ENCODE measurements around the gene MTUS2.

The MTUS2 gene

GRCh38 chr13:29513981-29514719 is 694.0 kb downstream of the MTUS2 start:
- H3K4me3 ChIP-seq (ENCODE audit: insufficient read depth, low read length, poor library complexity, severe bottlenecking) = no peak overlapping the region
- TF ChIP-seq EZH2phosphoT487 (conservative IDR thresholded peaks at IDR 0.05; ENCODE audit: low read length) = no peak
- TF ChIP-seq CTCF (IDR thresholded peaks at IDR 0.05; ENCODE audit: insufficient read depth, low read length, poor library complexity, severe bottlenecking) = no peak
- H2AFZ ChIP-seq (ENCODE audit: low read depth, low read length, severe bottlenecking) = no peak overlapping the region
- H3K27ac ChIP-seq (ENCODE audit: low read depth, low read length) = no peak overlapping the region
- H3K27me3 ChIP-seq (ENCODE audit: low read length) = no peaks in the 10 kb centered on the region
- H3F3A ChIP-seq (ENCODE audit: insufficient read depth) = peaks cover 8% of the 10 kb centered on the region
- H3K4me2 ChIP-seq (ENCODE audit: low read depth, low read length, poor library complexity, severe bottlenecking) = no peak overlapping the region
- H3K79me2 ChIP-seq (ENCODE audit: insufficient read depth, low read length) = no peaks in the 10 kb centered on the region
- no peaks in the 10 kb centered on the region for H3K9me3 ChIP-seq (ENCODE audit: insufficient read depth, low read length)
- H3K9ac ChIP-seq (ENCODE audit: low read length) = no peak overlapping the region
- H4K20me1 ChIP-seq (ENCODE audit: low read depth, low read length) = no peaks in the 10 kb centered on the region
- H3K36me3 ChIP-seq (ENCODE audit: low read length) = peaks cover 3% of the 10 kb centered on the region; the same call in 1 of the 2 replicates
- H3K9me2 ChIP-seq (replicated peaks; ENCODE audit: insufficient read depth, low read length) = no peaks in the 10 kb centered on the region

GRCh38 chr13:29514720-29515310 is 694.7 kb downstream of the MTUS2 start:
- no peak overlapping the region for H3K9ac ChIP-seq (ENCODE audit: low read length)
- H3K27me3 ChIP-seq (ENCODE audit: low read length) = no peaks in the 10 kb centered on the region
- no peak overlapping the region for H3K4me3 ChIP-seq (ENCODE audit: insufficient read depth, low read length, poor library complexity, severe bottlenecking)
- no peaks in the 10 kb centered on the region for H3K9me2 ChIP-seq (replicated peaks; ENCODE audit: insufficient read depth, low read length)
- no peak overlapping the region for H3K27ac ChIP-seq (ENCODE audit: low read depth, low read length)
- peaks cover 3% of the 10 kb centered on the region; the same call in 1 of the 2 replicates for H3F3A ChIP-seq (ENCODE audit: insufficient read depth)
- H3K79me2 ChIP-seq (ENCODE audit: insufficient read depth, low read length) = no peaks in the 10 kb centered on the region
- no peaks in the 10 kb centered on the region for H4K20me1 ChIP-seq (ENCODE audit: low read depth, low read length)
- H3K4me2 ChIP-seq (ENCODE audit: low read depth, low read length, poor library complexity, severe bottlenecking) = no peak overlapping the region
- no peak overlapping the region for H2AFZ ChIP-seq (ENCODE audit: low read depth, low read length, severe bottlenecking)
- TF ChIP-seq EZH2phosphoT487 (conservative IDR thresholded peaks at IDR 0.05; ENCODE audit: low read length) = no peak
- no peak for TF ChIP-seq CTCF (IDR thresholded peaks at IDR 0.05; ENCODE audit: insufficient read depth, low read length, poor library complexity, severe bottlenecking)
- peaks cover 3% of the 10 kb centered on the region; the same call in 1 of the 2 replicates for H3K36me3 ChIP-seq (ENCODE audit: low read length)
- H3K9me3 ChIP-seq (ENCODE audit: insufficient read depth, low read length) = no peaks in the 10 kb centered on the region

- H3K9ac ChIP-seq (ENCODE audit: low read length) = no peak overlapping the region
- peaks cover 3% of the 10 kb centered on the region; the same call in 1 of the 2 replicates for H3K36me3 ChIP-seq (ENCODE audit: low read length)
Measured at GRCh38 chr13:29515372-29515771, 695.2 kb downstream of the MTUS2 start.

More at GRCh38 chr13:29515372-29515771, 695.2 kb downstream of the MTUS2 start:
- no peak overlapping the region for H3K4me2 ChIP-seq (ENCODE audit: low read depth, low read length, poor library complexity, severe bottlenecking)
- H3K79me2 ChIP-seq (ENCODE audit: insufficient read depth, low read length) = no peaks in the 10 kb centered on the region
- H4K20me1 ChIP-seq (ENCODE audit: low read depth, low read length) = no peaks in the 10 kb centered on the region
- H3K27me3 ChIP-seq (ENCODE audit: low read length) = no peaks in the 10 kb centered on the region
- H3K9me3 ChIP-seq (ENCODE audit: insufficient read depth, low read length) = no peaks in the 10 kb centered on the region
- no peak overlapping the region for H3K27ac ChIP-seq (ENCODE audit: low read depth, low read length)
- no peaks in the 10 kb centered on the region for H3F3A ChIP-seq (ENCODE audit: insufficient read depth)
- H3K4me3 ChIP-seq (ENCODE audit: insufficient read depth, low read length, poor library complexity, severe bottlenecking) = no peak overlapping the region
- H2AFZ ChIP-seq (ENCODE audit: low read depth, low read length, severe bottlenecking) = no peak overlapping the region
- no peaks in the 10 kb centered on the region for H3K9me2 ChIP-seq (replicated peaks; ENCODE audit: insufficient read depth, low read length)
- no peak for TF ChIP-seq EZH2phosphoT487 (conservative IDR thresholded peaks at IDR 0.05; ENCODE audit: low read length)
- no peak for TF ChIP-seq CTCF (IDR thresholded peaks at IDR 0.05; ENCODE audit: insufficient read depth, low read length, poor library complexity, severe bottlenecking)

Data from SU-DHL-6 (cell line).